Stimulated activated CD4-positive, alpha-beta T cell treated with anti-CD3 and anti-CD28 coated beads, Interleukin-4, amount 100 ng/mL, for 4 hours (primary cell): ENCODE measurements around the gene A3GALT2.

Experiments used
- DNase-seq, 2 experiments: peaks; one replicate each; pipeline ENCODE4 v3.0.0-alpha.2; 2020

A3GALT2 gene

GRCh38 chr1:33320619-33321165 is at the start of gene A3GALT2:
Gene A3GALT2 (minus strand): TSS chr1:33321098. CDS start chr1:33321098, 0 bp downstream.
- DNase-seq: no peak

- no peak for DNase-seq
These were observed 49.4 kb upstream of the A3GALT2 start for GRCh38 chr1:33370301-33370700.

GRCh38 chr1:33369764-33370163 is 48.9 kb upstream of the A3GALT2 start:
- DNase-seq: no peak

GRCh38 chr1:33369081-33369480 is 48.2 kb upstream of the A3GALT2 start:
- no peak for DNase-seq

GRCh38 chr1:33368431-33368830 is 47.5 kb upstream of the A3GALT2 start:
- DNase-seq: no peak

GRCh38 chr1:33367485-33368405 is 46.8 kb upstream of the A3GALT2 start:
- DNase-seq: peak; percentile 76 to 86

GRCh38 chr1:33366762-33367484 is 46.0 kb upstream of the A3GALT2 start:
- no peak for DNase-seq

GRCh38 chr1:33365560-33365997 is 44.7 kb upstream of the A3GALT2 start:
- DNase-seq: no peak

GRCh38 chr1:33364565-33364918 is 43.6 kb upstream of the A3GALT2 start:
- no peak for DNase-seq

- DNase-seq: no peak
These were observed 42.6 kb upstream of the A3GALT2 start for GRCh38 chr1:33363470-33363861.

GRCh38 chr1:33363021-33363420 is 42.1 kb upstream of the A3GALT2 start:
- no peak for DNase-seq

- DNase-seq: no peak
These were observed 40.8 kb upstream of the A3GALT2 start for GRCh38 chr1:33361532-33362235.

- DNase-seq: no peak
These were observed 39.5 kb upstream of the A3GALT2 start for GRCh38 chr1:33360367-33360766.

GRCh38 chr1:33359931-33360330 is 39.0 kb upstream of the A3GALT2 start:
- no peak for DNase-seq

GRCh38 chr1:33358795-33359503 is 38.1 kb upstream of the A3GALT2 start:
- no peak for DNase-seq

- no peak for DNase-seq
These were observed 37.4 kb upstream of the A3GALT2 start for GRCh38 chr1:33358114-33358794.

- DNase-seq: no peak
These were observed 36.2 kb upstream of the A3GALT2 start for GRCh38 chr1:33357099-33357498.

- no peak for DNase-seq
These were observed 33.9 kb upstream of the A3GALT2 start for GRCh38 chr1:33354707-33355316.

- no peak for DNase-seq
These were observed 32.6 kb upstream of the A3GALT2 start for GRCh38 chr1:33353531-33353930.

- DNase-seq: no peak
These were observed 30.4 kb upstream of the A3GALT2 start for GRCh38 chr1:33351281-33351660.

- DNase-seq: no peak
These were observed 29.8 kb upstream of the A3GALT2 start for GRCh38 chr1:33350611-33351280.
